A549 (cell line): ENCODE results near the gene RSBN1. TPM values are rescaled to one million over a fixed set of nuclear protein-coding genes. Genes with fewer than 3 reads are reported as not detected.

Experiments
- ATAC-seq, 2 experiments: fragments of 200-7000 bp in 1 of 2; fragments of >200 bp in 1 of 2; cut with Nextera tagmentation in 1 of 2; cut with Tn5 transposase in 1 of 2; 3 replicates each; pipeline versions ENCODE4 v1.8.0 to v1.9.1; 2018 to 2020; ENCODE audit warnings: mild to moderate bottlenecking in 1 of 2, moderate library complexity in 1 of 2
- CTCF ChIA-PET: fragments of 300-600 bp; sonication (Branson Sonifier 250); formaldehyde crosslinking; extraction: SDS; loops from one replicate; lab custom pipeline; 2021; ENCODE audit warnings: antibody characterized with exemption, inconsistent platforms; lab: Yijun Ruan, JAX
- POLR2A ChIA-PET: fragments of 350-600 bp; formaldehyde crosslinking; extraction: SDS; loops from one replicate; lab custom pipeline; 2021; ENCODE audit warnings: antibody characterized with exemption, inconsistent platforms; lab: Yijun Ruan, JAX
- DNase-seq, 2 experiments: peaks; one replicate each; pipeline versions ENCODE4 v3.0.0 to v3.0.0-alpha.2; 2011 to 2016; ENCODE audit warnings: low read depth in 1 of 2, low spot score in 1 of 2
- FAIRE-seq: peaks from 2 replicates; lab custom pipeline; 2011; peaks lifted over from hg19 to GRCh38; lab: Jason Lieb, UNC
- H3K27ac ChIP-seq, 2 experiments: fragments of >200 bp; sonication (Bioruptor Twin); formaldehyde crosslinking; 3 replicates each; pipeline ENCODE4 v1.5.1; 2016 to 2017
- H3K4me1 ChIP-seq: fragments of >200 bp; sonication (Bioruptor Twin); formaldehyde crosslinking; 3 replicates; pipeline ENCODE4 v1.6.1; 2016
- H3K4me2 ChIP-seq: fragments of >200 bp; sonication (Bioruptor Twin); formaldehyde crosslinking; 3 replicates; pipeline ENCODE4 v1.6.1; 2016
- H3K4me3 ChIP-seq: fragments of >200 bp; sonication (Bioruptor Twin); formaldehyde crosslinking; 3 replicates; pipeline ENCODE4 v1.5.1; 2016
- H3K9me3 ChIP-seq: fragments of >200 bp; sonication (Bioruptor Twin); formaldehyde crosslinking; 3 replicates; pipeline ENCODE4 v1.6.1; 2016
- BHLHE40 ChIP-seq: IDR thresholded peaks from 2 replicates; pipeline ENCODE4 v1.6.1; 2012; ENCODE audit warnings: low read depth, low read length, inconsistent platforms
- CBX2 ChIP-seq: fragments of 200-600 bp; sonication (generic); IDR thresholded peaks from 2 replicates; pipeline ENCODE4 v1.6.1; 2016; ENCODE audit warnings: low read depth, mild to moderate bottlenecking, borderline replicate concordance
- CBX8 ChIP-seq: fragments of 200-600 bp; sonication (generic); IDR thresholded peaks from 2 replicates; pipeline ENCODE4 v1.6.1; 2016
- CEBPB ChIP-seq, 2 experiments: fragments of >200 bp in 1 of 2; sonication (Bioruptor Twin) in 1 of 2; formaldehyde crosslinking in 1 of 2; IDR thresholded peaks; 2 replicates each; pipeline ENCODE4 v1.6.1; 2012 to 2016
- CHD2 ChIP-seq: fragments of 150-350 bp; IDR thresholded peaks from 2 replicates; pipeline ENCODE4 v1.6.1; 2014; ENCODE audit warnings: low read length; ENCODE audit not compliant: partially characterized antibody
- EP300 ChIP-seq, 2 experiments: fragments of >200 bp; sonication (Bioruptor Twin); formaldehyde crosslinking; IDR thresholded peaks; 2 replicates in 1 of 2; 3 replicates in 1 of 2; pipeline ENCODE4 v1.6.1; 2016 to 2017
- ESRRA ChIP-seq: fragments of 150-350 bp; IDR thresholded peaks from 2 replicates; pipeline ENCODE4 v1.6.1; 2014; ENCODE audit warnings: mild to moderate bottlenecking, low read length, borderline replicate concordance
- FOXS1 ChIP-seq: fragments of 250-450 bp; sonication (Bioruptor Pico); IDR thresholded peaks from 2 replicates; pipeline ENCODE4 v1.5.0; 2020; ENCODE audit warnings: mild to moderate bottlenecking, moderate library complexity
- GATA3 ChIP-seq: IDR thresholded peaks from 2 replicates; pipeline ENCODE4 v1.6.1; 2012; ENCODE audit warnings: borderline replicate concordance
- HOXA7 ChIP-seq: fragments of 250-450 bp; sonication (Bioruptor Pico); IDR thresholded peaks from 2 replicates; pipeline ENCODE4 v1.5.0; 2020; ENCODE audit warnings: mild to moderate bottlenecking, moderate library complexity
- HOXB13 ChIP-seq: fragments of 250-450 bp; sonication (Bioruptor Pico); IDR thresholded peaks from 2 replicates; pipeline ENCODE4 v1.5.0; 2020; ENCODE audit warnings: low read depth, mild to moderate bottlenecking, moderate library complexity
- HOXB5 ChIP-seq: fragments of 250-450 bp; sonication (Bioruptor Pico); IDR thresholded peaks from 2 replicates; pipeline ENCODE4 v1.5.0; 2020; ENCODE audit warnings: mild to moderate bottlenecking, moderate library complexity
- JUN ChIP-seq, 2 experiments: fragments of >200 bp; sonication (Bioruptor Twin); formaldehyde crosslinking; IDR thresholded peaks; 2 replicates in 1 of 2; 3 replicates in 1 of 2; pipeline ENCODE4 v1.6.1; 2016 to 2017
- JUNB ChIP-seq: fragments of >200 bp; sonication (Bioruptor Twin); formaldehyde crosslinking; IDR thresholded peaks from 2 replicates; pipeline ENCODE4 v1.6.1; 2016
- MYC ChIP-seq: IDR thresholded peaks from 2 replicates; pipeline ENCODE4 v1.6.1; 2012; ENCODE audit warnings: mild to moderate bottlenecking, inconsistent platforms, low read length, improper control_type of control experiment, borderline replicate concordance
- NFE2L2 ChIP-seq: fragments of 150-350 bp; conservative IDR thresholded peaks from 2 replicates; pipeline ENCODE4 v1.6.1; 2014; ENCODE audit warnings: low read length
- NPAS2 ChIP-seq: fragments of 250-450 bp; sonication (Bioruptor Pico); IDR thresholded peaks from 2 replicates; pipeline ENCODE4 v1.8.0; 2022; ENCODE audit warnings: mild to moderate bottlenecking, moderate library complexity, borderline replicate concordance
- NR3C1 ChIP-seq: fragments of >200 bp; sonication (Bioruptor Twin); formaldehyde crosslinking; IDR thresholded peaks from 3 replicates; pipeline ENCODE4 v1.6.1; 2017
- PHF8 ChIP-seq: fragments of 200-600 bp; sonication (generic); IDR thresholded peaks from 2 replicates; pipeline ENCODE4 v1.6.1; 2016; ENCODE audit warnings: low read depth, mild to moderate bottlenecking, antibody characterized with exemption, moderate library complexity, borderline replicate concordance
- POLR2A ChIP-seq: IDR thresholded peaks from 2 replicates; pipeline ENCODE4 v1.6.1; 2012; ENCODE audit warnings: mild to moderate bottlenecking, low read length
- RARB ChIP-seq: fragments of 250-450 bp; sonication (Bioruptor Pico); IDR thresholded peaks from 2 replicates; pipeline ENCODE4 v1.8.0; 2021; ENCODE audit warnings: mild to moderate bottlenecking, moderate library complexity
- RCOR1 ChIP-seq: fragments of 150-350 bp; IDR thresholded peaks from 2 replicates; pipeline ENCODE4 v1.6.1; 2014; ENCODE audit warnings: antibody characterized with exemption, low read length, low read depth
- SMC3 ChIP-seq: fragments of >200 bp; sonication (Bioruptor Twin); formaldehyde crosslinking; IDR thresholded peaks from 3 replicates; pipeline ENCODE4 v1.6.1; 2018; ENCODE audit warnings: inconsistent platforms
- TFCP2L1 ChIP-seq: fragments of 250-450 bp; sonication (Bioruptor Pico); IDR thresholded peaks from 2 replicates; pipeline ENCODE4 v1.5.0; 2021; ENCODE audit warnings: mild to moderate bottlenecking
- ZC3H11A ChIP-seq: fragments of 450-650 bp; IDR thresholded peaks from 2 replicates; pipeline ENCODE4 v1.6.1; 2014; ENCODE audit warnings: antibody characterized with exemption, mild to moderate bottlenecking
- ZFP36 ChIP-seq: fragments of 450-650 bp; IDR thresholded peaks from 2 replicates; pipeline ENCODE4 v1.6.1; 2014; ENCODE audit warnings: borderline replicate concordance; ENCODE audit not compliant: partially characterized antibody
- WGBS: methylation state at CpG from one replicate; pipeline ENCODE4 v1.1.6; 2017; ENCODE audit errors: missing lambda C conversion rate; 5-methylcytosine and 5-hydroxymethylcytosine counted together
- polyA minus RNA-seq: library from RNA; depleted of rRNA, polyadenylated mRNA; stranded (reverse); fragments of >200 nt; gene quantifications from 2 replicates; pipeline ENCODE4 v1.2.3, GENCODE V29; 2011; rRNA and poly(A)+ RNA removed
- polyA plus RNA-seq, 4 experiments: library from polyadenylated mRNA; depleted of rRNA in 3 of 4; stranded (reverse); fragments of >200 nt; fragmentation: RNase III in 1 of 4; extraction: RNeasy Plus Mini Kit Qiagen cat#74134 plus additional on column Dnase treatment in 1 of 4; gene quantifications; 2 replicates in 3 of 4; 3 replicates in 1 of 4; pipeline ENCODE4 v1.2.3, GENCODE V29; 2011 to 2017
- TF ChIP-seq, protein P1 (sequence below): IDR thresholded peaks from 2 replicates; pipeline ENCODE4 v1.6.1; 2012
- TF ChIP-seq, protein P2 (sequence below): IDR thresholded peaks from 2 replicates; pipeline ENCODE4 v1.6.1; 2012; ENCODE audit warnings: low read depth, borderline replicate concordance
- TF ChIP-seq, protein P3 (sequence below): IDR thresholded peaks from 2 replicates; pipeline ENCODE4 v1.6.1; 2012

RSBN1 gene
- polyA plus RNA-seq (2011; rRNA removed) (8.8 and 9.7 TPM in 2 replicates), polyA plus RNA-seq (2017; fragmentation: RNase III; extraction: RNeasy Plus Mini Kit Qiagen cat#74134 plus additional on column Dnase treatment) (2.9 to 3.0 TPM (median 2.9 TPM) in 3 replicates), polyA minus RNA-seq (8.0 and 9.0 TPM in 2 replicates)
- polyA plus RNA-seq (2012; cell fraction: cytosol; rRNA removed): 1.8 and 2.4 TPM in 2 replicates
- polyA plus RNA-seq (2012; cell fraction: nucleus; rRNA removed): 1.9 and 2.1 TPM in 2 replicates

DNA sequence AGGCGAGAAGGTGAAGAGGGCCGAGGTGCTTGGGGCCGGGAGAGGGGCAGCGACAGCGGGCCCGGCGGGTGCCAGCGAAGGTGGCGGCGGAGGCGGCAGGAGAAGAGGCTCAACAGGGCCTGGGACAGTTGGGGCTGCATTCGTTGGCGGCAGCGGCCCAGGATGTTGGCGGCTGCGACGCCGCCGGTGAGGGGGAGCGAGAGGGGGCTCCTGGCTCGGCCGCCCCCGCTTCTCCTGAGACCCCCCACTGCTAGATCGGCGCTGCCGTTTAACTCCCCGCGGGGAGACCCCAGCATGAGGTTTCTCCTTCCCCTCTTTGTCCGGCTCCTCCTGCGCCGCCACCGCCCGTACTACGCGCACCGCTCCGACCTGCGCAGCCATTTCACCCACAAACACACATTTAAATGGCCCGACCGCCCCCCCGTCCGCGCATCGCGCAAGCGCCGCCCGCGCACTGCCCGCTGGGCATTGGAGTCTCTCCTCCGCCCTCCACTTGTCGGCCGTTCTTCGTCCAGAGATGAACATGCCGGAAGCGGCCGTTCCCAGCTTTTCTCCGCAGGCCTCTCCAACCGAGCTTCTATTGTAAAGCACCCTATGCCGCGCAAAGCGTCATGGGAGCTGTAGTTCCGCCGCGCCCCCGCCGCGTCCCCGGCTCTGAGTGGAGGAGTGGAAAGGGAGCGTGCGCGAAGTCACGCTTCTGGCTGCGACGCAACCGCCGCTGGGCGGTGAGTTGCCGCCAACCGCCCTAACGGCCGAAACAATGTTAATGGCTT lies at the start of gene RSBN1:
Gene RSBN1 (minus strand): TSS at position 589 of the 773 bp plus-strand sequence. CDS start 64 bp downstream, at position 525.
- TF ChIP-seq FOXS1 (CRISPR knock-in tag) (no peak), GATA3 (peak; percentile 31; the same call in 1 of the 2 replicates), EP300 (IDR thresholded peaks at IDR 0.05) (no peak), JUN (IDR thresholded peaks at IDR 0.05) (peak; percentile 64 to 72; a peak in 2 of 5 replicates), BHLHE40 (peak; percentile 71), JUNB (no peak), MYC (peak; percentile 32; the same call in 1 of the 2 replicates), HOXB13 (CRISPR knock-in tag) (no peak), PHF8 (peak; percentile 69), POLR2A (peak; percentile 82)
- TF ChIP-seq, protein P1, sequence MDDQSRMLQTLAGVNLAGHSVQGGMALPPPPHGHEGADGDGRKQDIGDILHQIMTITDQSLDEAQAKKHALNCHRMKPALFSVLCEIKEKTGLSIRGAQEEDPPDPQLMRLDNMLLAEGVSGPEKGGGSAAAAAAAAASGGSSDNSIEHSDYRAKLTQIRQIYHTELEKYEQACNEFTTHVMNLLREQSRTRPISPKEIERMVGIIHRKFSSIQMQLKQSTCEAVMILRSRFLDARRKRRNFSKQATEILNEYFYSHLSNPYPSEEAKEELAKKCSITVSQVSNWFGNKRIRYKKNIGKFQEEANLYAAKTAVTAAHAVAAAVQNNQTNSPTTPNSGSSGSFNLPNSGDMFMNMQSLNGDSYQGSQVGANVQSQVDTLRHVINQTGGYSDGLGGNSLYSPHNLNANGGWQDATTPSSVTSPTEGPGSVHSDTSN: 0 out of 2 replicates have a peak, but pooled peaks have one; percentile 10
- TF ChIP-seq, protein P2, sequence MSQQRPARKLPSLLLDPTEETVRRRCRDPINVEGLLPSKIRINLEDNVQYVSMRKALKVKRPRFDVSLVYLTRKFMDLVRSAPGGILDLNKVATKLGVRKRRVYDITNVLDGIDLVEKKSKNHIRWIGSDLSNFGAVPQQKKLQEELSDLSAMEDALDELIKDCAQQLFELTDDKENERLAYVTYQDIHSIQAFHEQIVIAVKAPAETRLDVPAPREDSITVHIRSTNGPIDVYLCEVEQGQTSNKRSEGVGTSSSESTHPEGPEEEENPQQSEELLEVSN: peak; percentile 92
- TF ChIP-seq, protein P3, sequence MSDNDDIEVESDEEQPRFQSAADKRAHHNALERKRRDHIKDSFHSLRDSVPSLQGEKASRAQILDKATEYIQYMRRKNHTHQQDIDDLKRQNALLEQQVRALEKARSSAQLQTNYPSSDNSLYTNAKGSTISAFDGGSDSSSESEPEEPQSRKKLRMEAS: peak; percentile 91
- TF ChIP-seq, all 56 proteins: peak for 9
- Histone ChIP-seq H3K4me3 (peak within 1 kb of the TSS; percentile 90), H3K27ac (peak within 1 kb of the TSS; percentile 89 to 97), H3K9me3 (no peaks in the 10 kb centered on the region), H3K4me1 (peaks cover 20% of the 10 kb centered on the region; the same call in 2 of the 3 replicates), H3K4me2 (peak within 1 kb of the TSS; percentile 84)
- WGBS: 2% methylated on average over 40 of the region's 82 CpGs
- DNase-seq: peak; percentile 85 to 98
- no peak for FAIRE-seq
- ChIA-PET CTCF (interaction anchor here (1.2 to 1.3 kb wide), 2 partner anchors 53 to 134 kb away, joined by 3 to 4 read pairs; no protein-coding TSS in a partner anchor), POLR2A (interaction anchor here (0.6 to 1.1 kb wide), 5 partner anchors 52 to 856 kb away, joined by 3 to 8 read pairs (median 5); partner anchors contain the start of genes PHTF1 and SLC16A1)
- ATAC-seq: peak; percentile 98 to 99

DNA sequence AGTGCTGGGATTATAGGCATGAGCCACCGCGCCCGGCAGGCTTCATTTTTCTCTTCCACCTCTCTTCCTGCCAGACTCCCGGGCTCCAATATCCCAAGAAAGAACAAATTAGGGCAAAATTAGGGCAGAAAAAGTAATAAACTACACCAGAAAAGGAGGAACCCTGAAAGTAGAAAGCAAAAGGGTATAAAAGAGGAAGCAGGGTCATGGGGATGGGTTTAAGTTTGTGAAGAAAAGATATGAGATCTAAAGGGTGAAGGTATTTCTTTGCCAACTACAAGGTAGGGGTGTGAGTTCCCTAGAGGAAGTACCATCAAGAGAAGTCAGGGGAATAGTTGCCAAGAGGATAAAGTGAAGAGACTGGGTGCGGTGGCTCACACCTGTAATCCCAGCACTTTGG lies 49.4 kb upstream of the RSBN1 start:
- ChIA-PET CTCF (no interaction called here), POLR2A (no interaction called here)
- Histone ChIP-seq H3K9me3 (no peaks in the 10 kb centered on the region), H3K27ac (no peak overlapping the region), H3K4me1 (peaks cover 8% of the 10 kb centered on the region; the same call in 1 of the 3 replicates), H3K4me3 (no peak overlapping the region), H3K4me2 (no peak overlapping the region)
- ATAC-seq: no peak
- DNase-seq: no peak
- TF ChIP-seq NR3C1: no peak
- no peak for TF ChIP-seq FOXS1 (CRISPR knock-in tag)
- no peak for TF ChIP-seq ZFP36
- TF ChIP-seq RCOR1: no peak
- TF ChIP-seq CBX2: no peak
- no peak for TF ChIP-seq POLR2A
- no peak for TF ChIP-seq CHD2
- no peak for TF ChIP-seq HOXB5
- 79% methylated on average over 5 of the region's 5 CpGs for WGBS
- no peak for FAIRE-seq

DNA sequence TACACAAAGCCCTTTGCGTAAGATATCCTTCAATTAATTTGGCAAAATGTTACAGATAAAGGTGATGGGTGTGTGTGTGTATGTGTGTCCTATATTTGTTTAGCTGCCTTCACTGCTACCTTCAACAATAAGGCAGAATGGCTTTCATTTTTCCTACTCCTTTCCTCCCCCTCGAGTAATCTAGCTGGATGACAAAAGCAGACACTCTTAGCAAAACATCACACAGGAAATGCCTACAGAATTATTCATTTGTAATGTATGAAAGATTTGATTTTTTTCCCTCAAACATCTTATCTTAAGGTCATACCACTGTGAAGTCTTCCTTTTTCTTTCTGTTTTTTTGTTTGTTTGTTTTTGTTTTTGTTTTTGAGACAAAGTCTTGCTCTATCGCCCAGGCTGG lies 48.6 kb upstream of the RSBN1 start:
- Histone ChIP-seq H3K27ac (no peak overlapping the region), H3K4me2 (0 out of 3 replicates have a peak overlapping the region, but pooled peaks have one; percentile 20), H3K4me3 (no peak overlapping the region), H3K4me1 (peaks cover 8% of the 10 kb centered on the region; the same call in 1 of the 3 replicates), H3K9me3 (no peaks in the 10 kb centered on the region)
- no peak for ATAC-seq
- TF ChIP-seq SMC3: no peak
- no peak for TF ChIP-seq NFE2L2
- TF ChIP-seq NPAS2 (CRISPR knock-in tag): no peak
- TF ChIP-seq TFCP2L1: no peak
- no peak for TF ChIP-seq NR3C1
- TF ChIP-seq CBX8: no peak
- no peak for TF ChIP-seq RARB (CRISPR knock-in tag)
- no peak for TF ChIP-seq BHLHE40
- no peak for TF ChIP-seq JUNB
- no peak for TF ChIP-seq CEBPB (IDR thresholded peaks at IDR 0.05)
- TF ChIP-seq, protein P2: no peak
- no peak for TF ChIP-seq ESRRA
- no peak for TF ChIP-seq HOXA7 (CRISPR knock-in tag)
- TF ChIP-seq JUN (IDR thresholded peaks at IDR 0.05): no peak
- no peak for TF ChIP-seq ZC3H11A
- ChIA-PET POLR2A (no interaction called here), CTCF (interaction anchor here (1.0 kb wide), 1 partner anchor 14 kb away, joined by 3 read pairs; no protein-coding TSS in a partner anchor)
- 56% methylated on average over 3 of the region's 3 CpGs for WGBS
- no peak for DNase-seq
- no peak for FAIRE-seq
